Mammary epithelial cell (primary cell): Measurements from ENCODE around the gene DACH1.

Experiments
- EZH2 ChIP-seq: IDR thresholded peaks from 2 replicates; pipeline ENCODE4 v1.6.1; 2012; ENCODE audit warnings: low read length, inconsistent platforms, borderline replicate concordance
- TF ChIP-seq, protein P1 (sequence below), 2 donors: IDR thresholded peaks in 1 of 2; conservative IDR thresholded peaks in 1 of 2; 2 replicates each; pipeline ENCODE4 v1.5.1; 2011 to 2012; ENCODE audit warnings: inconsistent platforms in 2 of 2, low read length in 2 of 2, mild to moderate bottlenecking in 2 of 2, control low read depth in 1 of 2, low read depth in 1 of 2; ENCODE audit not compliant: insufficient read depth in 1 of 2; ENCODE audit errors: extremely low read depth in 1 of 2

DNA sequence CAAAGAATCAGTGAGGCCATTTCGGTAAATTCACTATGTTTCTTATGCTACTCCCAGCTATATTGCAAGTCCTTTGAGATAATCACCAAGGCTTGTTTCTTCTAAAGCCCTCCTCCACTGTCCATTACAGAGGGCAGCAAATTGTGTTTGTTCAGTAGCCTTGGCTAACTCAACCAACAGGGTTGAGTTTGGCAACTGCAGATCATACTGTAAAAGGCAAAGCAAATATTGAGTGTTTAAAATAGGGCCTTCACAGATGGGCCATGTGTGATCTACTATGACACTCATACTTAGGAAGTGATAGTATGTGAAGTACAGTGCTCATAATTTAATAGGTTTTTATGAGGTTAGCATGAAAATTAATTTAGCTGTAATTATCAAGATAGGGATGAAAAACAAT lies 171.3 kb downstream of the DACH1 start:
- TF ChIP-seq EZH2 = no peak
- TF ChIP-seq, protein P1, sequence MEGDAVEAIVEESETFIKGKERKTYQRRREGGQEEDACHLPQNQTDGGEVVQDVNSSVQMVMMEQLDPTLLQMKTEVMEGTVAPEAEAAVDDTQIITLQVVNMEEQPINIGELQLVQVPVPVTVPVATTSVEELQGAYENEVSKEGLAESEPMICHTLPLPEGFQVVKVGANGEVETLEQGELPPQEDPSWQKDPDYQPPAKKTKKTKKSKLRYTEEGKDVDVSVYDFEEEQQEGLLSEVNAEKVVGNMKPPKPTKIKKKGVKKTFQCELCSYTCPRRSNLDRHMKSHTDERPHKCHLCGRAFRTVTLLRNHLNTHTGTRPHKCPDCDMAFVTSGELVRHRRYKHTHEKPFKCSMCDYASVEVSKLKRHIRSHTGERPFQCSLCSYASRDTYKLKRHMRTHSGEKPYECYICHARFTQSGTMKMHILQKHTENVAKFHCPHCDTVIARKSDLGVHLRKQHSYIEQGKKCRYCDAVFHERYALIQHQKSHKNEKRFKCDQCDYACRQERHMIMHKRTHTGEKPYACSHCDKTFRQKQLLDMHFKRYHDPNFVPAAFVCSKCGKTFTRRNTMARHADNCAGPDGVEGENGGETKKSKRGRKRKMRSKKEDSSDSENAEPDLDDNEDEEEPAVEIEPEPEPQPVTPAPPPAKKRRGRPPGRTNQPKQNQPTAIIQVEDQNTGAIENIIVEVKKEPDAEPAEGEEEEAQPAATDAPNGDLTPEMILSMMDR (conservative IDR thresholded peaks at IDR 0.05 in 1 of 2, IDR thresholded peaks at IDR 0.05 in 1 of 2; ENCODE audit: extremely low read depth in 1 of 2, insufficient read depth in 1 of 2, low read depth in 1 of 2, low read length in 2 of 2) = no peak
